SK-N-SH (cell line): ENCODE measurements around the gene STK32C. TPM values are rescaled to one million over a fixed set of nuclear protein-coding genes. Genes with fewer than 3 reads are reported as not detected.

Experiments
- CTCF ChIA-PET: fragments of 300-600, 350-600 bp; formaldehyde crosslinking; extraction: SDS; loops from one replicate; lab custom pipeline; 2021; lab: Yijun Ruan, JAX
- POLR2A ChIA-PET: fragments of 350-600 bp; sonication (Branson Sonifier 250); formaldehyde crosslinking; extraction: SDS; loops from one replicate; lab custom pipeline; 2020; ENCODE audit warnings: antibody characterized with exemption, inconsistent platforms; lab: Yijun Ruan, JAX
- DNase-seq: peaks from one replicate; pipeline ENCODE4 v3.0.0; 2012
- H2AFZ ChIP-seq: fragments of 200-600 bp; sonication (generic); 2 replicates; pipeline ENCODE4 v1.8.1; 2016; ENCODE audit warnings: antibody characterized with exemption, mild to moderate bottlenecking, low read depth
- H3F3A ChIP-seq: fragments of 200-600 bp; sonication (generic); replicated peaks from 2 replicates; pipeline ENCODE3; 2016; ENCODE audit warnings: antibody characterized with exemption, mild to moderate bottlenecking; ENCODE audit not compliant: insufficient read depth
- H3K27ac ChIP-seq, 2 experiments: fragments of 200-500 bp in 1 of 2; fragments of 200-600 bp in 1 of 2; sonication (Bioruptor generic) in 1 of 2; sonication (generic), shearing (Covaris generic) in 1 of 2; 2 replicates each; pipeline versions ENCODE4 v1.5.1 to v1.6.1; 2014 to 2016; ENCODE audit warnings: low read depth in 2 of 2, inconsistent platforms in 1 of 2, low read length in 1 of 2, mild to moderate bottlenecking in 1 of 2, mixed read lengths in 1 of 2
- H3K27me3 ChIP-seq: fragments of 200-600 bp; sonication (generic), shearing (Covaris generic); 2 replicates; pipeline ENCODE4 v1.6.1; 2016; ENCODE audit warnings: mixed run types; ENCODE audit not compliant: insufficient read depth
- H3K36me3 ChIP-seq, 2 experiments: fragments of 200-500 bp in 1 of 2; fragments of 200-600 bp in 1 of 2; sonication (Bioruptor generic) in 1 of 2; sonication (generic) in 1 of 2; replicated peaks in 1 of 2; 2 replicates each; pipeline versions ENCODE3 to v1.5.1; 2014 to 2016; ENCODE audit warnings: low read length in 1 of 2, mild to moderate bottlenecking in 1 of 2; ENCODE audit not compliant: insufficient read depth in 2 of 2, control insufficient read depth in 1 of 2
- H3K4me1 ChIP-seq, 2 experiments: fragments of 200-500 bp in 1 of 2; fragments of 200-600 bp in 1 of 2; sonication (Bioruptor generic) in 1 of 2; sonication (generic), shearing (Covaris generic) in 1 of 2; 2 replicates each; pipeline versions ENCODE4 v1.5.1 to v1.6.1; 2014 to 2016; ENCODE audit warnings: low read depth in 1 of 2, low read length in 1 of 2, mixed run types in 1 of 2; ENCODE audit not compliant: insufficient read depth in 2 of 2, control insufficient read depth in 1 of 2
- H3K4me2 ChIP-seq: fragments of 200-600 bp; sonication (generic), shearing (Covaris generic); 2 replicates; pipeline ENCODE4 v1.6.1; 2017; ENCODE audit warnings: mixed run types
- H3K4me3 ChIP-seq, 2 experiments: fragments of 200-500 bp in 1 of 2; fragments of 200-600 bp in 1 of 2; sonication (Bioruptor generic) in 1 of 2; sonication (generic), shearing (Covaris generic) in 1 of 2; 2 replicates each; pipeline versions ENCODE4 v1.5.1 to v1.8.1; 2014 to 2016; ENCODE audit warnings: low read depth in 2 of 2, inconsistent platforms in 1 of 2, low read length in 1 of 2, mild to moderate bottlenecking in 1 of 2, mixed read lengths in 1 of 2, moderate library complexity in 1 of 2
- H3K79me2 ChIP-seq: fragments of 200-600 bp; sonication (generic); 2 replicates; pipeline ENCODE4 v1.8.1; 2017; ENCODE audit warnings: mild to moderate bottlenecking; ENCODE audit not compliant: insufficient read depth
- H3K9ac ChIP-seq: fragments of 200-600 bp; sonication (generic); 2 replicates; pipeline ENCODE4 v1.6.1; 2017; ENCODE audit warnings: mixed run types
- H3K9me2 ChIP-seq: fragments of 200-600 bp; sonication (generic); 2 replicates; pipeline ENCODE4 v1.6.1; 2017; ENCODE audit warnings: mixed run types
- H3K9me3 ChIP-seq: fragments of 200-600 bp; sonication (generic); 2 replicates; pipeline ENCODE4 v1.6.1; 2017; ENCODE audit warnings: mixed run types, mild to moderate bottlenecking, moderate library complexity
- H4K20me1 ChIP-seq: fragments of 200-600 bp; sonication (generic); 2 replicates; pipeline ENCODE4 v1.6.1; 2017; ENCODE audit warnings: mild to moderate bottlenecking, mixed run types; ENCODE audit not compliant: insufficient read depth
- CTCF ChIP-seq: fragments of 200-600 bp; sonication (generic); IDR thresholded peaks from 2 replicates; pipeline ENCODE4 v1.6.1; 2017; ENCODE audit warnings: antibody characterized with exemption, mild to moderate bottlenecking, moderate library complexity
- ELF1 ChIP-seq: IDR thresholded peaks from 2 replicates; pipeline ENCODE4 v1.4.0; 2012
- EZH2phosphoT487 ChIP-seq: fragments of 200-600 bp; sonication (generic); IDR thresholded peaks from 2 replicates; pipeline ENCODE4 v1.6.1; 2017; ENCODE audit warnings: low read depth, mixed run types, mild to moderate bottlenecking, antibody characterized with exemption, moderate library complexity, borderline replicate concordance
- FOXM1 ChIP-seq: IDR thresholded peaks from 2 replicates; pipeline ENCODE4 v1.4.0; 2012; ENCODE audit warnings: low read depth, mild to moderate bottlenecking
- GABPA ChIP-seq: IDR thresholded peaks from 2 replicates; pipeline ENCODE4 v1.4.0; 2012; ENCODE audit warnings: low read depth, mild to moderate bottlenecking
- GATA2 ChIP-seq: sonication (generic); formaldehyde crosslinking; IDR thresholded peaks from 2 replicates; pipeline ENCODE4 v1.5.0; 2020; ENCODE audit warnings: mild to moderate bottlenecking, missing genetic modification reagents
- JUND ChIP-seq: IDR thresholded peaks from 2 replicates; pipeline ENCODE4 v1.4.0; 2012
- MAX ChIP-seq: IDR thresholded peaks from 2 replicates; pipeline ENCODE4 v1.4.0; 2012; ENCODE audit warnings: low read depth
- MEF2A ChIP-seq: IDR thresholded peaks from 2 replicates; pipeline ENCODE4 v1.4.0; 2012; ENCODE audit warnings: low read depth, borderline replicate concordance
- NFIC ChIP-seq: IDR thresholded peaks from 2 replicates; pipeline ENCODE4 v1.4.0; 2012; ENCODE audit warnings: borderline replicate concordance
- NRF1 ChIP-seq: IDR thresholded peaks from 2 replicates; pipeline ENCODE4 v1.6.1; 2012; ENCODE audit warnings: low read depth, mild to moderate bottlenecking, low read length
- PBX3 ChIP-seq: IDR thresholded peaks from 2 replicates; pipeline ENCODE4; 2012
- REST ChIP-seq: IDR thresholded peaks from 2 replicates; pipeline ENCODE4 v1.6.1; 2012; ENCODE audit warnings: mild to moderate bottlenecking, low read depth, low read length, moderate library complexity
- RFX5 ChIP-seq: IDR thresholded peaks from 2 replicates; pipeline ENCODE4 v1.6.1; 2012; ENCODE audit warnings: mild to moderate bottlenecking, improper control_type of control experiment, low read length
- SMC3 ChIP-seq: IDR thresholded peaks from 2 replicates; pipeline ENCODE4 v1.6.1; 2012; ENCODE audit warnings: low read depth, low read length, improper control_type of control experiment
- TCF12 ChIP-seq: IDR thresholded peaks from 2 replicates; pipeline ENCODE4 v1.4.0; 2012
- USF2 ChIP-seq: fragments of 150-350 bp; IDR thresholded peaks from 2 replicates; pipeline ENCODE4 v1.6.1; 2017; ENCODE audit warnings: antibody characterized with exemption, low read length, low read depth, borderline replicate concordance
- YY1 ChIP-seq: IDR thresholded peaks from 2 replicates; pipeline ENCODE4 v1.4.0; 2012; ENCODE audit warnings: low read depth, mild to moderate bottlenecking
- whole genome bisulfite sequencing: methylation state at CpG from one replicate; pipeline ENCODE4 v1.1.6; 2017; ENCODE audit warnings: low lambda C conversion rate; 5-methylcytosine and 5-hydroxymethylcytosine counted together
- polyA plus RNA-seq, 3 experiments: library from polyadenylated mRNA; depleted of rRNA; stranded (reverse); fragments of >200 nt; gene quantifications; 2 replicates each; pipeline ENCODE4 v1.2.3, GENCODE V29; 2012

Gene STK32C
- polyA plus RNA-seq, 1 of the 3 experiments (the other 2 are of a cell fraction): 27.8 TPM

GRCh38 chr10:132206806-132207535, 100.8 kb downstream of the STK32C start:
- Histone ChIP-seq H3K9me2 (no peaks in the 10 kb centered on the region), H3K4me3 (no peak overlapping the region), H4K20me1 (no peaks in the 10 kb centered on the region), H3K4me2 (no peak overlapping the region), H3K36me3 (peaks cover 0 to 8% of the 10 kb centered on the region in 2 experiments), H3K27ac (no peak overlapping the region; a peak in 1 of 4 replicates), H3K9ac (no peak overlapping the region), H3F3A (no peaks in the 10 kb centered on the region), H3K79me2 (no peaks in the 10 kb centered on the region), H2AFZ (no peak overlapping the region), H3K4me1 (no peaks in the 10 kb centered on the region; a peak in 1 of 4 replicates), H3K9me3 (no peaks in the 10 kb centered on the region), H3K27me3 (no peaks in the 10 kb centered on the region)
- TF ChIP-seq NRF1 (no peak), YY1 (no peak), REST (no peak), RFX5 (no peak), FOXM1 (no peak), MEF2A (no peak), GATA2 (CRISPR knock-in tag) (no peak), EZH2phosphoT487 (no peak), GABPA (no peak), SMC3 (no peak), PBX3 (no peak), CTCF (no peak), USF2 (no peak), TCF12 (no peak), NFIC (no peak), JUND (no peak), ELF1 (no peak), MAX (no peak)
- CTCF ChIA-PET: no interaction called here
- WGBS: 88% methylated on average over 22 of the region's 29 CpGs
- DNase-seq: no peak
- POLR2A ChIA-PET: interaction anchor here (1.1 kb wide), 1 partner anchor 19 kb away, joined by 3 read pairs; no protein-coding TSS in a partner anchor
